CD14-positive monocyte (primary cell): Measurements from ENCODE around the gene SLC25A48. TPM values are rescaled to one million over a fixed set of nuclear protein-coding genes. Genes with fewer than 3 reads are reported as not detected.

Experiments used
- DNase-seq, 3 donors: peaks; one replicate each; pipeline ENCODE4 v3.0.0-alpha.2; 2011 to 2022
- H2AFZ ChIP-seq: 2 replicates; pipeline ENCODE4 v1.6.0; 2012; ENCODE audit warnings: mild to moderate bottlenecking, low read depth, low read length, inconsistent platforms; ENCODE audit not compliant: insufficient read depth, poor library complexity, severe bottlenecking
- H3K27ac ChIP-seq, 2 donors: 1 replicate in 1 of 2; 2 replicates in 1 of 2; pipeline ENCODE4 v1.5.1; 2012 to 2013; ENCODE audit warnings: low read length in 2 of 2, control low read depth in 1 of 2, inconsistent platforms in 1 of 2, low read depth in 1 of 2, mild to moderate bottlenecking in 1 of 2
- H3K27me3 ChIP-seq, 2 donors: one replicate each; pipeline versions ENCODE4 v1.6.0 to v1.6.1; 2011 to 2013; ENCODE audit warnings: low read length in 2 of 2; ENCODE audit not compliant: control insufficient read depth in 2 of 2, insufficient read depth in 2 of 2
- H3K36me3 ChIP-seq, 2 donors: replicated peaks in 1 of 2; 1 replicate in 1 of 2; 2 replicates in 1 of 2; pipeline versions ENCODE4 v1.5.1 to v1.6.1; 2012 to 2013; ENCODE audit warnings: low read length in 2 of 2, control low read depth in 1 of 2, inconsistent platforms in 1 of 2, mild to moderate bottlenecking in 1 of 2; ENCODE audit not compliant: insufficient read depth in 2 of 2, control insufficient read depth in 1 of 2
- H3K4me1 ChIP-seq, 2 donors: 1 replicate in 1 of 2; 2 replicates in 1 of 2; pipeline versions ENCODE4 v1.5.1 to v1.6.1; 2012 to 2013; ENCODE audit warnings: low read length in 2 of 2, control low read depth in 1 of 2, inconsistent platforms in 1 of 2, mild to moderate bottlenecking in 1 of 2, moderate library complexity in 1 of 2; ENCODE audit not compliant: insufficient read depth in 2 of 2, control insufficient read depth in 1 of 2
- H3K4me2 ChIP-seq: replicated peaks from 2 replicates; pipeline ENCODE3; 2012; ENCODE audit warnings: low read length, moderate library complexity, mild to moderate bottlenecking; ENCODE audit not compliant: poor library complexity, severe bottlenecking; ENCODE audit errors: extremely low read depth
- H3K4me3 ChIP-seq, 3 experiments: fragments of 200-600 bp in 1 of 3; sonication (generic) in 1 of 3; replicated peaks in 1 of 3; 1 replicate in 2 of 3; 2 replicates in 1 of 3; pipeline ENCODE4 v1.5.1; 2011 to 2013; ENCODE audit warnings: low read length in 3 of 3, mild to moderate bottlenecking in 3 of 3, control low read depth in 2 of 3, low read depth in 2 of 3, inconsistent platforms in 1 of 3, moderate library complexity in 1 of 3
- H3K79me2 ChIP-seq: 2 replicates; pipeline ENCODE4 v1.6.0; 2012; ENCODE audit warnings: mild to moderate bottlenecking, control low read depth, inconsistent platforms, low read length, moderate library complexity; ENCODE audit not compliant: insufficient read depth
- H3K9ac ChIP-seq: 2 replicates; pipeline ENCODE4 v1.6.0; 2017; ENCODE audit warnings: low read length, mild to moderate bottlenecking; ENCODE audit not compliant: insufficient read depth, poor library complexity, severe bottlenecking
- H3K9me3 ChIP-seq, 2 donors: replicated peaks in 1 of 2; 1 replicate in 1 of 2; 2 replicates in 1 of 2; pipeline versions ENCODE4 v1.5.1 to v1.6.1; 2012 to 2013; ENCODE audit warnings: low read length in 2 of 2, control low read depth in 1 of 2; ENCODE audit not compliant: control insufficient read depth in 1 of 2, insufficient read depth in 1 of 2
- H4K20me1 ChIP-seq: 2 replicates; pipeline ENCODE4 v1.6.0; 2012; ENCODE audit warnings: mild to moderate bottlenecking, low read length, control low read depth, moderate library complexity; ENCODE audit not compliant: insufficient read depth
- H3K27ac Mint-ChIP-seq, 7 donors: one replicate each; pipeline ENCODE4 v1.8.0; 2020; ENCODE audit warnings: mild to moderate bottlenecking in 7 of 7, mixed read lengths in 7 of 7, moderate library complexity in 6 of 7, inconsistent platforms in 2 of 7
- H3K27me3 Mint-ChIP-seq, 3 donors: one replicate each; pipeline ENCODE4 v1.8.0; 2021 to 2022; ENCODE audit warnings: low read depth in 3 of 3, mild to moderate bottlenecking in 3 of 3, mixed read lengths in 3 of 3, moderate library complexity in 3 of 3, inconsistent platforms in 1 of 3
- H3K36me3 Mint-ChIP-seq, 2 donors: one replicate each; pipeline ENCODE4 v1.8.0; 2020; ENCODE audit warnings: mixed read lengths in 2 of 2, inconsistent platforms in 1 of 2, mild to moderate bottlenecking in 1 of 2
- H3K4me1 Mint-ChIP-seq: one replicate; pipeline ENCODE4 v1.8.0; 2020; ENCODE audit warnings: mild to moderate bottlenecking, mixed read lengths
- H3K4me3 Mint-ChIP-seq, 2 donors: one replicate each; pipeline ENCODE4 v1.8.0; 2020; ENCODE audit warnings: mild to moderate bottlenecking in 2 of 2, mixed read lengths in 2 of 2, moderate library complexity in 1 of 2
- H3K9me3 Mint-ChIP-seq, 7 donors: one replicate each; pipeline ENCODE4 v1.8.0; 2020 to 2022; ENCODE audit warnings: mixed read lengths in 7 of 7, mild to moderate bottlenecking in 6 of 7, moderate library complexity in 6 of 7, inconsistent platforms in 2 of 7
- CTCF ChIP-seq: fragments of 200-600 bp; IDR thresholded peaks from one replicate; pipeline ENCODE4 v1.8.0; 2022; ENCODE audit warnings: antibody characterized with exemption, mild to moderate bottlenecking
- WGBS: methylation state at CpG from one replicate; pipeline ENCODE4 v1.1.5; 2013; ENCODE audit warnings: missing lambda C conversion rate; ENCODE audit not compliant: insufficient coverage; 5-methylcytosine and 5-hydroxymethylcytosine counted together
- intact Hi-C, 2 donors: fragments of 100-400 bp; cut with micrococcal nuclease; formaldehyde crosslinking; loops; one replicate each; pipeline versions ENCODE4 v1.15.0 to v1.15.1; 2023
- polyA plus RNA-seq, 3 donors: library from polyadenylated mRNA; depleted of rRNA in 1 of 3; unstranded in 2 of 3; stranded (reverse) in 1 of 3; fragments of 300-500 nt in 2 of 3; fragments of >200 nt in 1 of 3; fragmentation: Illumina TruSeq in 2 of 3; gene quantifications; 1 replicate in 2 of 3; 2 replicates in 1 of 3; pipeline ENCODE4 v1.2.3, GENCODE V29; 2012 to 2021

The SLC25A48 gene
- polyA plus RNA-seq, 3 donors: not detected

- H3K9ac ChIP-seq: no peak overlapping the region
- no peaks in the 10 kb centered on the region for H4K20me1 ChIP-seq
- H3K4me3 ChIP-seq: no peak overlapping the region
- Mint-ChIP-seq H3K4me1 (no peaks in the 10 kb centered on the region), H3K27ac (no peak overlapping the region), H3K36me3 (no peaks in the 10 kb centered on the region), H3K9me3 (peaks cover 0 to 2% (median 0%) of the 10 kb centered on the region in 7 donors), H3K27me3 (peaks cover 29 to 31% (median 30%) of the 10 kb centered on the region in 3 donors), H3K4me3 (no peak overlapping the region)
- H3K79me2 ChIP-seq: no peaks in the 10 kb centered on the region
- H3K9me3 ChIP-seq: no peaks in the 10 kb centered on the region
- no peak overlapping the region for H3K27ac ChIP-seq
- H3K27me3 ChIP-seq: peaks cover 23 to 28% of the 10 kb centered on the region in 2 donors
- intact Hi-C loops: no loop called here
- no peak for TF ChIP-seq CTCF
- no peaks in the 10 kb centered on the region for H3K36me3 ChIP-seq
- no peaks in the 10 kb centered on the region for H3K4me1 ChIP-seq
- DNase-seq: no peak
- no peak overlapping the region for H3K4me2 ChIP-seq
- WGBS: 90% methylated on average over 2 of the region's 5 CpGs
- no peak overlapping the region for H2AFZ ChIP-seq
Measured at GRCh38 chr5:135915466-135916001, 81.1 kb downstream of the SLC25A48 start.

GRCh38 chr5:135916638-135917263 is 82.3 kb downstream of the SLC25A48 start:
- H3K9me3 Mint-ChIP-seq: peaks cover 0 to 2% (median 0%) of the 10 kb centered on the region in 7 donors
- no peaks in the 10 kb centered on the region for H3K4me1 Mint-ChIP-seq
- no peak overlapping the region for H3K27ac ChIP-seq
- H3K27ac Mint-ChIP-seq: no peak overlapping the region
- intact Hi-C loops: no loop called here
- DNase-seq: no peak
- TF ChIP-seq CTCF: no peak
- H3K4me1 ChIP-seq: no peaks in the 10 kb centered on the region
- WGBS: 87% methylated on average over 6 of the region's 8 CpGs
- no peak overlapping the region for H3K4me3 ChIP-seq
- H3K4me3 Mint-ChIP-seq: no peak overlapping the region
- H3K36me3 Mint-ChIP-seq: no peaks in the 10 kb centered on the region
- H3K4me2 ChIP-seq: no peak overlapping the region
- no peaks in the 10 kb centered on the region for H3K9me3 ChIP-seq
- peaks cover 26 to 30% of the 10 kb centered on the region in 2 donors for H3K27me3 ChIP-seq
- H3K9ac ChIP-seq: no peak overlapping the region
- H4K20me1 ChIP-seq: no peaks in the 10 kb centered on the region
- H2AFZ ChIP-seq: no peak overlapping the region
- no peaks in the 10 kb centered on the region for H3K79me2 ChIP-seq
- H3K36me3 ChIP-seq: no peaks in the 10 kb centered on the region
- H3K27me3 Mint-ChIP-seq: peaks cover 28 to 29% (median 28%) of the 10 kb centered on the region in 3 donors
